DMS79 (cell line): ENCODE results near the gene MYBPH.

Source experiments
- DNase-seq: peaks from one replicate; lab custom pipeline; 2025; lab: John Stamatoyannopoulos, UW

MYBPH gene

GRCh38 chr1:203178821-203179666 is 3.4 kb upstream of the MYBPH start:
- no peak for DNase-seq

GRCh38 chr1:203178083-203178482 is 2.5 kb upstream of the MYBPH start:
- DNase-seq = no peak

DNA sequence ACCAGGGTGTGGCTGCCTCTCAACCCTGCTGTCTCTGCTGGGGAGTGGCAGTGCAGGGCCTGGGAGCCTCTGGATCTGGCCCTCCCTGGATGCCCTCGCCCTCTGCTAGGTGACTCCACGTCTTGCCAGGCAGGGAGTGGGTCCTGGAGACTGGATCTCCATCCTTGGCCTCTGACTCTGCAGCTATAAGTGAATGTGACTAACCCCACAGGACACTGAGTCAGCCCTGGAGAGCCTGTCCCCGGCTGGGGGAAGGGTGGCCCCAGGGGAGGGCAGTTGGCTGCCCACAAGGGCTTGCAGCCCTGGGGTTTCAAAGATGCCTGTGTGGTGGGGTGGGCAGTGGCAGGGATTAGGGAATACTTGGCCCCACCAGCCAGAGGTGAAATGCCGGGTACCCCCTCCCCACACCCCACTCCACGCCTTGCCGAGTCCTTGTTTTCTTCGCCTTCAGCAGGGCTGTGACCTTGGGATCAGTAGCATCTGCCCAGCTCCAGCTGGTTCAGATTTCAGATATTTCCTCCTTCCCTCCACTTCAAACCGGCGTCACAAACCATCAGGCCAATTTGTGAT is 1.9 kb upstream of the MYBPH start:
- no peak for DNase-seq

GRCh38 chr1:203177036-203177405 is 1.4 kb upstream of the MYBPH start:
- no peak for DNase-seq

DNA sequence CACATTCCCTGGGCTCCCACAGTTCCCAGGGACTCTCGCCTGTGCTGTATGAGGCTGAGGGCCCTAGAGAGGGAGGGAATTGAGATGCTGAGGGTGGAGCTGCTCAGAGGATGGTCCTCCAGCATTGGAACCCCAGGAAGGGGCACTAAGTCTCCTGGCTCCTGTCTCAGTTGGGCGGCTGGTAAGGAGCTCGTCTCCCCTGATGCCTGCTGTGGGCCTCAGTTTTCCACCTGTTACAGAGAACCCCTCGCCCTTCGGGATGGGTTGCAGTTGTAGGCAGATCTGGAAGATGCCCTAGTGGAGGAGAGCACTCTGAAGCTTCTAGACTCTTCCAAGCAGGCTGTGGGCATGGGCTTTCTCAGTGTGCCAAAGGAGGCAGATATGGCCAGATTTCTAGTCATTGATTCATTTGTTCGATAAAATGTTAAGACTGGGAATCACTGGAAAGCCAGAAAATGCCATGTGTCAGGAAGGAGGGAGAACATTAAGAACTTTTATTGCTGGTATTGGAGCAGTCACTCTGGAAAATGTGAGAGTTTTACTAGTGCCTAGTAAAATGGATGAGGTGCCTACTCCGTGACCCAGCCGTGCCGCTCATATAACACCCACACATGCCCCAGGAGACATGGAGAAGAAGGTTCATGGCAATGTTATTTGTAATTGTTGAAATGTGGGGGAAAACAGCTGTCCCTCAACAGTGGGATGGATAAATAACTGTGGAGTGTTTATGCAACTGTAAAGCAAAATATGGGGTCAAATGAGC is 828 bp upstream of the MYBPH start:
- DNase-seq = no peak

DNA sequence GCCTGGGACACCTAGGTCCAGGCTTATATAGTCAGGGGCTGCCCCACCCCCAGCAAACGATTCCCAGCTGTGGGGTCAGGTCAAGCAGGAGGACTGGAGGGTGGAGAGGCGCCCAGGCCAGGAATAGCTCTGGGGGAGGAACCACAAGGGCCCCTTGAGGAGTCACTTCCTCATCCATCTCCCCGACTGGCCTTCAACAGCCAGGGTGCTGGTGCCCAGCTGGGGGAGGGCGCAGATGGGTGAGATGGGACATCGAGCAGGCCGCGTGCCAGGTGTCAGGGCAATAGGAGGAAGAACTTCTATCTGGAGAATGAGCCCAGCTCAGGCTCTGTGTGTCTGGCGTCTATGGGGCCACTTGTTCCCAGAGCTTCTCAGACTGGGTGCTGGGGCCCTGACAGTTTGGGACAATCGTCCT is 208 bp upstream of the MYBPH start:
- DNase-seq = no peak

- no peak for DNase-seq
Observed at GRCh38 chr1:203174324-203174985, 1.2 kb downstream of the MYBPH start.

GRCh38 chr1:203173566-203173965 is 2.1 kb downstream of the MYBPH start:
- no peak for DNase-seq

GRCh38 chr1:203173011-203173555 is 2.5 kb downstream of the MYBPH start:
- no peak for DNase-seq

DNA sequence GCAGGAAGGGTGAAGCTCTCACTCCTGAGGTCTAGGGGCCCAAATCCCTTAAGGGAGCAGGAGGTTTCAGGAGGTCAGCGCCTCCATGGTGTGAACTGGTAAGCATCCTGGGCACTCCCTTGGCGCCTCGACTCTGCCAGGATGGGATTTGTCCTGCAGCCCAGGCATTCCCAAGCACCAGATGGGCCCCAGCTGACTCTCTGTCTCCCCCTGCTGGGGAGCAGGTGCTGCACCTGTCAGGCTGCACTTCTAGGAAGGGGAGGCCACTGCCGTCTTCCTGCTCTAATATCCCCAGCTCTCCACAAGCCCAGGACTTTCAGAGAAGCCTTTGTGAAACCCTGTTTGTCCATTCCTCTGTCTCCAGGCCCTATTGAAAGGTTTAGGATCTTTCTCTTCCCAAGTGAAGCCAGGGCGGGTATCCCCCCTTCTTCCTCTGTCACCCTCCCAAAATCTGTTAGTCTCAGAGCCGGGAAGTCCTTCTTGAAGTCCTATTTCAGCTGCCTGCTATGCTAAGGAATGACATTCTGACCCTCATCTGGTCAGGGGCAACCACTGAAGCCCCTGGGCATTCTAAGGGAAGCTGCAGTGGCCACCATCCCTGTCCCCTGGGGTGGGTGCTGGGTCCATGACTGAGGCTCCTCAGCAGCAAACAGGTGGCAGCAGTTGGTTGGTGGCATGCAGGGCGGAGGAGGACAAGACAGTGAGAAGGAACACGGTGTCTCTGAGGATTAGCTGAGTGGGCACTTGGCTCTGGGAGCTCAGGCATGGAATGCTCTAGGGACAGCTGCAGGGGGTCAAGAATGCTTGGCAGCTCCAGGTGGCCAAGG is 3.2 kb downstream of the MYBPH start:
- no peak for DNase-seq

GRCh38 chr1:203171341-203172183 is 4.1 kb downstream of the MYBPH start:
- no peak for DNase-seq

DNA sequence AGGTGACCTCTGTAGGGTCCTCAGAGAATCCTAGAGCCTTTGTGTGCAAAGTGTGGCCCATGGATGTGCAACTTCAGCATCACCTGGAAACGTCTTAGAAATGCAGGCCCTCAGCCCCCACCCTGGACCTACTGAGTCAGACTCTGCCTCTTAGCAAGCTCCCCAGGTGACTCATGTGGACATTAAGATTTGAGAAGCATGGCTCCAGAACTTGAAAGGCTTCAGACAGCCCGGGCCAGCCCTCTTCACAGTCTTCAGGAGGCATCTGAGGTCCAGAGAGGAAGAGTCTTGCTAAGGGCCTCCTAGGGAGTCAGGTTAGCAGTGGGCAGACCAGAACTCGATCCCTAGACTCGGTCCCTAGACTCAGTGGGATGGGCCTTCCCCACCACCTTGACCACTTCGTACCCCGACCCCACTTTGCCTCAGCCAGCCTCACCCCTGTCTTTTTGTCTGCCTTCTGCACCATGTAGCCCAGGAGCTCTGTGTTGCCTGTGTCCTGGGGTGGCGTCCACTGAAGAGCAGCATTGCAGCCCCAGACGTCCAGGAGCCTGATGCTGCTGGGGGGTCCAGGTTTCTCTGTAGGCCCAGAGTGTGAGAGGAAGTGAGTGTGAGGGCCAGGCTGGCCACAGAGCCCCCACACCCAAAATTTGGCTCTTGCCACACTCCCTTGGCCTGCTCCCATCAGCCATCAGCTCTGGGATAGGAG is 4.8 kb downstream of the MYBPH start:
- DNase-seq = no peak

DNA sequence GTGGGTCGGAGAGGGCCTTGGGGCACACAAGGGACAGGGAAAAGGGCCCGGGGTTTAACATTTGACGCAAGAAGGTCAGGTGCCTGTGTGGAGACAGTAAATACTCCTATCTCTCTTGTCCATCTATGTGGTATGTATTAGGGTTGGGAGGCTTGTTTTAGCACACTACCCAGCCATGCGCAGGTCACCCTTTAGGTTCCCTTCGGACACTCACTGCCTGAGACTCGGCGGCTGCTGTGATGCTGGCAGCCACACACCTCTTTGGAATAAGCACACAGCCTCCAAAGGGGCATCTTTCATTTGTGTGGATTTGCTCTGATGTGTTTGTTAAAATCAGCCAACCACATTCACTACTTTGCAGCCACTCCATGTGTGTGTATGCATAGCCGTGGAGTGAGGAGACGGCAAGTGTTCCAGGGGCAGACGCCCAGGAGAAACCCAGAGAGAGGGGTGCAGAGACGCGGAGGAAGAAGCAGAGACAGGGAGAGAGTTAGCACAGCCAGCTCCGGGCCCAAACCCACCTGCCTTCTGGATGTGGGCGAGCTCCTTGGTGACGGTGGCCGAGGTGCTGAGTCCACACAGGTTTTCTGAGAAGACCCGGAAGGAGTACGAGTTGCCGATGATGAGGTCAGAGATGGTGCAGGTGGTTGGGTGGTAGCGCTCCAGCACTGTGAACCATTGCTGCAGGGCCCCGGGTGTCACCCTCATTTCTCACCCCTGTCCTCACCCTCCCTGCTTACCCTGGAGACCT is 5.7 kb downstream of the MYBPH start:
- no peak for DNase-seq

- no peak for DNase-seq
Observed at GRCh38 chr1:203168991-203169390, 6.6 kb downstream of the MYBPH start.

- DNase-seq = no peak
Observed at GRCh38 chr1:203168256-203168786, 7.3 kb downstream of the MYBPH start.

GRCh38 chr1:203167913-203168200 is 7.8 kb downstream of the MYBPH start:
- no peak for DNase-seq

GRCh38 chr1:203167026-203167912 is 8.4 kb downstream of the MYBPH start:
- DNase-seq = no peak
